H1 (cell line): Measurements from ENCODE around the gene IGLL1. TPM values are rescaled to one million over a fixed set of nuclear protein-coding genes. Genes with fewer than 3 reads are reported as not detected.
"Not testable (repeated sequence)": the region's sequence is repeated elsewhere in the genome, so short reads cannot be mapped to it uniquely, and the experiment has no call there.

Experiments used
- CTCF ChIA-PET: fragments of 300-600 bp; sonication (Branson Sonifier 250); formaldehyde crosslinking; loops from one replicate; lab custom pipeline; 2021; ENCODE audit not compliant: partially characterized antibody; lab: Charles Lee
- POLR2A ChIA-PET: fragments of 300-600 bp; sonication (Branson Sonifier 250); formaldehyde crosslinking; loops from one replicate; lab custom pipeline; 2021; ENCODE audit warnings: inconsistent platforms; ENCODE audit not compliant: partially characterized antibody; lab: Charles Lee
- DNase-seq, 2 experiments: peaks; one replicate each; pipeline versions ENCODE4 v3.0.0 to v3.0.0-alpha.2; 2010 to 2022; ENCODE audit warnings: low spot score in 2 of 2, low read depth in 1 of 2, mixed read lengths in 1 of 2
- FAIRE-seq: peaks from 2 replicates; lab custom pipeline; 2011; peaks lifted over from hg19 to GRCh38; lab: Jason Lieb, UNC
- H2AFZ ChIP-seq: 2 replicates; pipeline ENCODE4 v1.8.1; 2012; ENCODE audit warnings: low read length, inconsistent platforms
- H2AK5ac ChIP-seq: 2 replicates; pipeline ENCODE4 v1.6.1; 2013; ENCODE audit warnings: low read depth, low read length
- H2BK120ac ChIP-seq: replicated peaks from 2 replicates; pipeline ENCODE3; 2013; ENCODE audit warnings: low read depth, low read length, inconsistent platforms
- H2BK12ac ChIP-seq: 2 replicates; pipeline ENCODE4 v1.6.1; 2013; ENCODE audit warnings: low read depth, low read length
- H2BK15ac ChIP-seq: 2 replicates; pipeline ENCODE4 v1.6.1; 2013; ENCODE audit warnings: low read length
- H2BK20ac ChIP-seq: 2 replicates; pipeline ENCODE4 v1.6.1; 2013; ENCODE audit warnings: low read length
- H2BK5ac ChIP-seq: 2 replicates; pipeline ENCODE4 v1.6.1; 2013; ENCODE audit warnings: low read depth, low read length
- H3K14ac ChIP-seq: 2 replicates; pipeline ENCODE4 v1.6.1; 2013; ENCODE audit warnings: inconsistent platforms; ENCODE audit not compliant: insufficient read length
- H3K18ac ChIP-seq: 2 replicates; pipeline ENCODE4 v1.6.1; 2013; ENCODE audit warnings: low read length; ENCODE audit errors: extremely low read depth
- H3K23ac ChIP-seq: 2 replicates; pipeline ENCODE4 v1.6.1; 2013; ENCODE audit warnings: inconsistent platforms; ENCODE audit not compliant: insufficient read length
- H3K23me2 ChIP-seq: 2 replicates; pipeline ENCODE4 v1.6.1; 2013; ENCODE audit warnings: low read depth, low read length
- H3K27ac ChIP-seq: 2 replicates; pipeline ENCODE4 v1.6.1; 2011; ENCODE audit warnings: low read depth, low read length, inconsistent platforms
- H3K27me3 ChIP-seq, 4 experiments: replicated peaks in 1 of 4; 1 replicate in 1 of 4; 2 replicates in 3 of 4; pipeline versions ENCODE4 v1.6.1 to v1.8.1; 2011 to 2013; ENCODE audit warnings: low read length in 3 of 4, mild to moderate bottlenecking in 3 of 4, inconsistent platforms in 2 of 4, mixed read lengths in 2 of 4, moderate library complexity in 1 of 4; ENCODE audit not compliant: control insufficient read depth in 3 of 4, insufficient read depth in 3 of 4; ENCODE audit errors: extremely low read depth in 1 of 4
- H3K36me3 ChIP-seq, 4 experiments: 2 replicates each; pipeline versions ENCODE4 v1.6.1 to v1.8.1; 2011 to 2013; ENCODE audit warnings: mild to moderate bottlenecking in 4 of 4, low read length in 3 of 4, moderate library complexity in 2 of 4, control low read depth in 1 of 4, inconsistent platforms in 1 of 4; ENCODE audit not compliant: insufficient read depth in 4 of 4, control insufficient read depth in 2 of 4
- H3K4ac ChIP-seq: replicated peaks from 2 replicates; pipeline ENCODE3; 2013; ENCODE audit warnings: low read length, low read depth, mixed read lengths, inconsistent platforms; ENCODE audit not compliant: insufficient read length
- H3K4me1 ChIP-seq, 4 experiments: replicated peaks in 1 of 4; 1 replicate in 1 of 4; 2 replicates in 3 of 4; pipeline versions ENCODE4 v1.6.1 to v1.8.1; 2011 to 2013; ENCODE audit warnings: low read length in 3 of 4, inconsistent platforms in 2 of 4, mixed read lengths in 1 of 4; ENCODE audit not compliant: insufficient read depth in 4 of 4, control insufficient read depth in 3 of 4
- H3K4me2 ChIP-seq, 2 experiments: 2 replicates each; pipeline versions ENCODE4 v1.6.1 to v1.8.1; 2011 to 2013; ENCODE audit warnings: low read depth in 2 of 2, low read length in 2 of 2, control low read depth in 1 of 2, inconsistent platforms in 1 of 2, mild to moderate bottlenecking in 1 of 2; ENCODE audit not compliant: insufficient read depth in 1 of 2
- H3K4me3 ChIP-seq, 4 experiments: fragments of 200-600, 300-600 bp in 1 of 4; sonication (generic), shearing (Covaris generic), sonication (Bioruptor Twin) in 1 of 4; 2 replicates each; pipeline versions ENCODE4 v1.5.1 to v1.8.1; 2011 to 2016; ENCODE audit warnings: low read length in 4 of 4, low read depth in 3 of 4, control low read depth in 2 of 4, inconsistent platforms in 2 of 4, mild to moderate bottlenecking in 2 of 4, mixed read lengths in 1 of 4, moderate library complexity in 1 of 4; ENCODE audit not compliant: insufficient read depth in 2 of 4; ENCODE audit errors: extremely low read depth in 1 of 4
- H3K56ac ChIP-seq: replicated peaks from 2 replicates; pipeline ENCODE3; 2013; ENCODE audit warnings: low read depth, mild to moderate bottlenecking, mixed read lengths, low read length, inconsistent platforms; ENCODE audit not compliant: insufficient read length
- H3K79me1 ChIP-seq: 2 replicates; pipeline ENCODE4 v1.6.1; 2013; ENCODE audit warnings: low read depth, low read length, control low read depth
- H3K79me2 ChIP-seq, 2 experiments: 2 replicates each; pipeline versions ENCODE4 v1.6.1 to v1.8.1; 2012 to 2013; ENCODE audit warnings: low read length in 2 of 2, mild to moderate bottlenecking in 2 of 2, inconsistent platforms in 1 of 2; ENCODE audit not compliant: insufficient read depth in 2 of 2, control insufficient read depth in 1 of 2
- H3K9ac ChIP-seq, 4 experiments: replicated peaks in 1 of 4; 1 replicate in 1 of 4; 2 replicates in 3 of 4; pipeline versions ENCODE4 v1.6.1 to v1.8.1; 2011 to 2013; ENCODE audit warnings: low read depth in 3 of 4, low read length in 3 of 4, control low read depth in 2 of 4, mild to moderate bottlenecking in 2 of 4, moderate library complexity in 2 of 4, inconsistent platforms in 1 of 4; ENCODE audit errors: extremely low read depth in 1 of 4
- H3K9me3 ChIP-seq, 2 experiments: 2 replicates each; pipeline versions ENCODE4 v1.6.1 to v1.8.1; 2012 to 2013; ENCODE audit warnings: mild to moderate bottlenecking in 2 of 2, moderate library complexity in 2 of 2, control low read depth in 1 of 2, inconsistent platforms in 1 of 2, low read depth in 1 of 2, low read length in 1 of 2, mixed read lengths in 1 of 2; ENCODE audit not compliant: insufficient read depth in 2 of 2
- H4K20me1 ChIP-seq, 2 experiments: replicated peaks in 1 of 2; 2 replicates each; pipeline versions ENCODE3 to v1.8.1; 2011 to 2013; ENCODE audit warnings: inconsistent platforms in 2 of 2, low read length in 2 of 2, mild to moderate bottlenecking in 1 of 2; ENCODE audit not compliant: insufficient read depth in 2 of 2, control insufficient read depth in 1 of 2
- H4K5ac ChIP-seq: 2 replicates; pipeline ENCODE4 v1.6.1; 2013; ENCODE audit warnings: low read length, low read depth, mixed read lengths, inconsistent platforms; ENCODE audit not compliant: insufficient read length
- H4K8ac ChIP-seq: 2 replicates; pipeline ENCODE4 v1.8.0; 2013; ENCODE audit warnings: mild to moderate bottlenecking, moderate library complexity, low read length, inconsistent platforms; ENCODE audit not compliant: insufficient read depth; ENCODE audit errors: extremely low read depth
- H4K91ac ChIP-seq: replicated peaks from 2 replicates; pipeline ENCODE3; 2013; ENCODE audit warnings: low read length, mixed read lengths, inconsistent platforms; ENCODE audit not compliant: insufficient read length
- CEBPB ChIP-seq: IDR thresholded peaks from 2 replicates; pipeline ENCODE4 v1.6.1; 2012; ENCODE audit warnings: low read depth, low read length
- GABPA ChIP-seq: IDR thresholded peaks from 2 replicates; pipeline ENCODE4 v1.6.1; 2011; ENCODE audit warnings: mild to moderate bottlenecking, low read length, moderate library complexity, borderline replicate concordance; ENCODE audit not compliant: insufficient read depth
- JUND ChIP-seq: IDR thresholded peaks from 2 replicates; pipeline ENCODE4 v1.6.1; 2011; ENCODE audit warnings: mild to moderate bottlenecking, improper control_type of control experiment, low read length
- NRF1 ChIP-seq: IDR thresholded peaks from 2 replicates; pipeline ENCODE4 v1.6.1; 2011; ENCODE audit warnings: mild to moderate bottlenecking, low read depth, low read length, improper control_type of control experiment
- POLR2A ChIP-seq, 2 experiments: IDR thresholded peaks; 1 replicate in 1 of 2; 2 replicates in 1 of 2; pipeline ENCODE4 v1.6.1; 2011; ENCODE audit warnings: low read depth in 2 of 2, low read length in 2 of 2, mild to moderate bottlenecking in 2 of 2; ENCODE audit errors: control extremely low read depth in 1 of 2
- YY1 ChIP-seq: IDR thresholded peaks from 2 replicates; pipeline ENCODE4 v1.6.1; 2011; ENCODE audit warnings: low read depth, mild to moderate bottlenecking, low read length
- WGBS, 2 experiments: shearing (Covaris generic) in 1 of 2; methylation state at CpG; one replicate each; pipeline versions ENCODE4 v1.1.6 to v1.1.7; 2013 to 2015; ENCODE audit warnings: low lambda C conversion rate in 2 of 2, mixed read lengths in 2 of 2, inconsistent platforms in 1 of 2, low coverage in 1 of 2, missing lambda C conversion rate in 1 of 2; ENCODE audit not compliant: insufficient replicate concordance in 2 of 2, insufficient coverage in 1 of 2, insufficient read length in 1 of 2; ENCODE audit errors: extremely low coverage in 1 of 2, missing lambda C conversion rate in 1 of 2; 5-methylcytosine and 5-hydroxymethylcytosine counted together
- polyA plus RNA-seq, 7 experiments: library from polyadenylated mRNA; depleted of rRNA in 3 of 7; stranded (reverse) in 5 of 7; unstranded in 2 of 7; fragments of >200 nt in 5 of 7; fragments of 200-250 nt in 2 of 7; gene quantifications; 1 replicate in 5 of 7; 2 replicates in 1 of 7; 4 replicates in 1 of 7; pipeline versions ENCODE4 v1.2.1 to v1.2.3, GENCODE V29; 2011 to 2013; ENCODE audit warnings: missing spikeins in 2 of 7, mixed read lengths in 2 of 7
- total RNA-seq: library from RNA; stranded (reverse); fragmentation: NEBNext Ultra II Directional; extraction: Animal tissue kit (Norgen Biotek cat#: 25700); gene quantifications from 2 replicates; pipeline ENCODE4 v1.2.1, GENCODE V29; 2021
- TF ChIP-seq, protein P1 (sequence below): IDR thresholded peaks from 2 replicates; pipeline ENCODE4 v1.6.1; 2012; ENCODE audit warnings: inconsistent platforms

IGLL1 gene
- total and polyA plus RNA-seq, 2 of the 8 experiments (the other 6 are each of a cell fraction or from before 2014, with no cell fraction given): not detected

DNA sequence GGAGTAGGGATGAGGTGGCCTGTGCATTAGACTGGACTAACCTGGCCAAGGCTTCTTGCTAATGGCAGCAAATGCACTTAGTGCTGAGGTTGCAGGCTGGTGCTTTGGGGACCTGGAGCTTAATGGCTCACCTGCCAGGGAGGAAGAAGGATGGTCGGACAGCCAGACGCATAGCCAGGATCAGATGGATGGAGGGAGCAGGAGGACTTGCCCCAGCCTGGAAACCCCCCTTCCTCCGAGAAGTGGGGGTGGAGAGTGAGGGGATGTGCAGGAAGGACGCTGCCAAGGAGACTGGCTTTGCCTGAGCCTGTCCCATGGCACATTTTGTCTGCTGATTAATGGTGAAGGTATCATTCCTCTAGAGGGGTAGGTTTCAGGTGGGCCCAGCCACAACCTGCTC is 17.9 kb downstream of the IGLL1 start (continued):
- TF ChIP-seq, protein P1, sequence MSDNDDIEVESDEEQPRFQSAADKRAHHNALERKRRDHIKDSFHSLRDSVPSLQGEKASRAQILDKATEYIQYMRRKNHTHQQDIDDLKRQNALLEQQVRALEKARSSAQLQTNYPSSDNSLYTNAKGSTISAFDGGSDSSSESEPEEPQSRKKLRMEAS: no peak
- TF ChIP-seq POLR2A (IDR thresholded peaks at IDR 0.05; ENCODE audit: control extremely low read depth in 1 of 2, low read depth in 2 of 2, low read length in 2 of 2) (no peak), CEBPB (no peak), NRF1 (no peak), YY1 (no peak), GABPA (no peak), JUND (no peak)
- TF ChIP-seq, all 59 proteins: peak for 0

DNA sequence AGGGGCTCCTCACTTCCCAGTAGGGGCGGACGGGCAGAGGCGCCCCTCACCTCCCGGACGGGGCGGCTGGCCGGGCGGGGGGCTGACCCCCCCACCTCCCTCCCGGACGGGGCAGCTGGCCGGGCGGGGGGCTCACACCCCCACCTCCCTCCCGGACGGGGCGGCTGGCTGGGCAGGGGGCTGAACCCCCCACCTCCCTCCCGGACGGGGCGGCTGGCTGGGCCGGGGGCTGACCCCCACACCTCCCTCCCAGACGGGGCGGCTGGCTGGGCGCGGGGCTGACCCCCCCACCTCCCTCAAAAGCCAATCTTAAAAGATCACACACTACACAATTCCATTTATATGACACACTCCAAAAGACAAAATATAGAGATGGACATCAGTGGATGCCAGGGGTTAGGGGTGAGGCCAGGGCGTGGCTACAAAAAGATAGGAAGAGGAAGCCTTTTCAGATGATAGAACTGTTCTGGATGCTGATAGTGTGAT is 19.0 kb downstream of the IGLL1 start:
- H3K4me1 ChIP-seq, H2AK5ac ChIP-seq, H3K14ac ChIP-seq, H2AFZ ChIP-seq, H3K4me2 ChIP-seq, H2BK120ac ChIP-seq, H4K20me1 ChIP-seq, H3K79me2 ChIP-seq, H3K27ac ChIP-seq, H3K79me1 ChIP-seq, H3K4ac ChIP-seq, H4K8ac ChIP-seq, H2BK5ac ChIP-seq, H3K18ac ChIP-seq, H3K56ac ChIP-seq, H2BK20ac ChIP-seq, DNase-seq, H4K5ac ChIP-seq, POLR2A ChIA-PET, H3K23me2 ChIP-seq, H3K9me3 ChIP-seq, H3K4me3 ChIP-seq, H4K91ac ChIP-seq, H2BK12ac ChIP-seq, H3K23ac ChIP-seq, FAIRE-seq, H3K9ac ChIP-seq, H2BK15ac ChIP-seq, H3K36me3 ChIP-seq: not testable (repeated sequence)
- 72% methylated on average over 1 of the region's 24 CpGs; no CpG with 5 or more reads in 1 of the 2 experiments for WGBS, 2 experiments
- peaks cover 0 to 10% (median 8%) of the 10 kb centered on the region in 4 experiments; a peak in 4 of 7 replicates for H3K27me3 ChIP-seq
- CTCF ChIA-PET: interaction anchor here (0.6 to 4.2 kb wide), 2 partner anchors 22 to 30 kb away, joined by 3 to 17 read pairs; no protein-coding TSS in a partner anchor
